Measurements from ENCODE around the gene NDRG2.
"Not testable (repeated sequence)": the region's sequence is repeated elsewhere in the genome, so short reads cannot be mapped to it uniquely, and the experiment has no call there.

Gene NDRG2

GRCh38 chr14:21033133-21033698, 8.4 kb upstream of the NDRG2 start:
- DNase-seq, result no peak

GRCh38 chr14:21032326-21033132, 7.7 kb upstream of the NDRG2 start:
- DNase-seq, result no peak

GRCh38 chr14:21030531-21030930, 5.7 kb upstream of the NDRG2 start:
- DNase-seq, result no peak

- DNase-seq, result no peak
Measured at GRCh38 chr14:21029917-21030316, 5.1 kb upstream of the NDRG2 start, which contains the start of gene TPPP2. Gene TPPP2, plus strand, starts transcription at chr14:21030217. Its CDS starts 365 bp downstream, at chr14:21030582.

GRCh38 chr14:21026988-21027315, 2.1 kb upstream of the NDRG2 start:
- no peak for DNase-seq

- DNase-seq, result no peak
Measured at GRCh38 chr14:21026274-21026987, 1.6 kb upstream of the NDRG2 start.

- DNase-seq, result no peak
Measured at GRCh38 chr14:21025371-21026273, 761 bp upstream of the NDRG2 start.

GRCh38 chr14:21023817-21024584, 860 bp downstream of the NDRG2 start:
- DNase-seq, result no peak

- no peak for DNase-seq
Measured at GRCh38 chr14:21023174-21023573, 1.7 kb downstream of the NDRG2 start.

- no peak for DNase-seq
Measured at GRCh38 chr14:21022686-21023085, 2.2 kb downstream of the NDRG2 start.

- DNase-seq, result no peak
Measured at GRCh38 chr14:21020977-21021545, 3.8 kb downstream of the NDRG2 start.

- no peak for DNase-seq
Measured at GRCh38 chr14:21019366-21019765, 5.5 kb downstream of the NDRG2 start.

GRCh38 chr14:21018781-21019180, 6.1 kb downstream of the NDRG2 start:
- no peak for DNase-seq

GRCh38 chr14:21018286-21018685, 6.6 kb downstream of the NDRG2 start:
- DNase-seq, result no peak

GRCh38 chr14:21017528-21018245, 7.2 kb downstream of the NDRG2 start:
- DNase-seq, result no peak

- DNase-seq, result no peak
Measured at GRCh38 chr14:21016413-21017190, 8.3 kb downstream of the NDRG2 start.

GRCh38 chr14:21015312-21015711, 9.5 kb downstream of the NDRG2 start:
- no peak for DNase-seq

GRCh38 chr14:21014761-21015190, 10.1 kb downstream of the NDRG2 start:
- peak; percentile 77 for DNase-seq

GRCh38 chr14:21011136-21011535, 13.7 kb downstream of the NDRG2 start:
- no peak for DNase-seq

- not testable (repeated sequence) for DNase-seq
Measured at GRCh38 chr14:21009721-21010120, 15.1 kb downstream of the NDRG2 start.

All from NCI-H510A treated with DMSO at 0.1 percent for 48 hours (cell line).